HCT116 (cell line): ENCODE results near the gene EMC10. TPM values are rescaled to one million over a fixed set of nuclear protein-coding genes. Genes with fewer than 3 reads are reported as not detected.

Experiments used
- ATAC-seq: fragments of 200-7000 bp; cut with Tn5 transposase; 2 replicates; pipeline ENCODE4 v1.9.1; 2020; ENCODE audit warnings: mild to moderate bottlenecking, moderate library complexity
- BruUV-seq: library from RNA; stranded (reverse); fragments of 400-500 nt; replicated peaks from 2 replicates; lab custom pipeline; 2021; lab: Mats Ljungman, UMichigan
- CTCF ChIA-PET: fragments of 300-600 bp; sonication (Branson Sonifier 250); formaldehyde crosslinking; loops from one replicate; lab custom pipeline; 2021; ENCODE audit warnings: antibody characterized with exemption; lab: Charles Lee
- POLR2A ChIA-PET: fragments of 300-600, 350-600 bp; sonication (Branson Sonifier 250); formaldehyde crosslinking; loops from one replicate; lab custom pipeline; 2021; ENCODE audit warnings: antibody characterized with exemption; lab: Charles Lee
- RAD21 ChIA-PET, 2 experiments: fragments of 300-600 bp; sonication (Branson Sonifier 250); formaldehyde crosslinking; loops; one replicate each; lab custom pipeline; 2023; ENCODE audit warnings: low total read pairs in 2 of 2; ENCODE audit not compliant: uncharacterized antibody in 2 of 2, unreplicated experiment in 2 of 2, low non-redundant PET in 1 of 2; lab: Charles Lee
- DNase-seq: peaks from one replicate; pipeline ENCODE4 v3.0.0-alpha.2; 2010; ENCODE audit warnings: low read depth, low spot score
- H2AFZ ChIP-seq: fragments of 200-600 bp; shearing (Covaris generic), sonication (generic); 2 replicates; pipeline ENCODE4 v1.6.1; 2017; ENCODE audit warnings: low read depth, mixed run types, mixed read lengths, antibody characterized with exemption, low read length; ENCODE audit not compliant: poor library complexity, severe bottlenecking
- H3K27ac ChIP-seq: 2 replicates; pipeline ENCODE4 v1.5.1; 2012; ENCODE audit warnings: low read depth, low read length
- H3K27me3 ChIP-seq: fragments of 200-600 bp; sonication (generic); 2 replicates; pipeline ENCODE4 v1.6.1; 2016; ENCODE audit warnings: mixed run types, low read length, mixed read lengths; ENCODE audit not compliant: insufficient read depth
- H3K36me3 ChIP-seq, 2 experiments: fragments of 200-500 bp in 1 of 2; fragments of 200-600 bp in 1 of 2; sonication (Bioruptor generic) in 1 of 2; sonication (generic) in 1 of 2; 2 replicates each; pipeline versions ENCODE4 v1.5.1 to v1.6.1; 2014 to 2016; ENCODE audit warnings: low read length in 2 of 2, inconsistent platforms in 1 of 2, mixed read lengths in 1 of 2, mixed run types in 1 of 2; ENCODE audit not compliant: insufficient read depth in 2 of 2, control insufficient read depth in 1 of 2
- H3K4me1 ChIP-seq, 2 experiments: fragments of 200-600 bp in 1 of 2; sonication (generic) in 1 of 2; 2 replicates each; pipeline versions ENCODE4 v1.5.1 to v1.6.1; 2012 to 2017; ENCODE audit warnings: low read length in 2 of 2, inconsistent platforms in 1 of 2, mild to moderate bottlenecking in 1 of 2, mixed read lengths in 1 of 2, mixed run types in 1 of 2, moderate library complexity in 1 of 2; ENCODE audit not compliant: insufficient read depth in 2 of 2, control insufficient read depth in 1 of 2
- H3K4me2 ChIP-seq: fragments of 200-600 bp; sonication (generic); 2 replicates; pipeline ENCODE4 v1.6.1; 2017; ENCODE audit warnings: mixed run types, low read length, mixed read lengths
- H3K4me3 ChIP-seq, 2 experiments: fragments of 200-600 bp in 1 of 2; sonication (generic) in 1 of 2; replicated peaks in 1 of 2; 2 replicates each; pipeline ENCODE4 v1.5.1; 2011 to 2016; ENCODE audit warnings: low read length in 2 of 2, control low read depth in 1 of 2, low read depth in 1 of 2, mild to moderate bottlenecking in 1 of 2, mixed read lengths in 1 of 2, mixed run types in 1 of 2
- H3K79me2 ChIP-seq: fragments of 200-600 bp; sonication (generic); 2 replicates; pipeline ENCODE4 v1.6.1; 2017; ENCODE audit warnings: mild to moderate bottlenecking, mixed run types, low read length, moderate library complexity, mixed read lengths; ENCODE audit not compliant: insufficient read depth
- H3K9ac ChIP-seq: fragments of 200-600 bp; sonication (generic); 2 replicates; pipeline ENCODE4 v1.6.1; 2016; ENCODE audit warnings: low read length, mixed read lengths
- H3K9me2 ChIP-seq: fragments of 200-600 bp; sonication (generic), shearing (Covaris generic); 2 replicates; pipeline ENCODE4 v1.6.1; 2017; ENCODE audit warnings: mixed run types, mild to moderate bottlenecking, moderate library complexity; ENCODE audit not compliant: insufficient read depth
- H3K9me3 ChIP-seq, 2 experiments: fragments of 200-500 bp in 1 of 2; fragments of 200-600 bp in 1 of 2; sonication (Bioruptor generic) in 1 of 2; sonication (generic) in 1 of 2; 2 replicates each; pipeline ENCODE4 v1.6.1; 2014 to 2017; ENCODE audit warnings: low read length in 2 of 2, mixed read lengths in 2 of 2, inconsistent platforms in 1 of 2, low read depth in 1 of 2, mild to moderate bottlenecking in 1 of 2, mixed run types in 1 of 2, moderate library complexity in 1 of 2; ENCODE audit not compliant: control insufficient read depth in 1 of 2, insufficient read depth in 1 of 2
- H4K20me1 ChIP-seq: fragments of 200-600 bp; sonication (generic), shearing (Covaris generic); 2 replicates; pipeline ENCODE4 v1.6.1; 2017; ENCODE audit warnings: mixed run types, mild to moderate bottlenecking, moderate library complexity; ENCODE audit not compliant: insufficient read depth
- ELF1 ChIP-seq: IDR thresholded peaks from 2 replicates; pipeline ENCODE4 v1.6.1; 2012; ENCODE audit warnings: low read depth, borderline replicate concordance
- EZH2 ChIP-seq: fragments of 200-600 bp; sonication (generic); IDR thresholded peaks from 2 replicates; pipeline ENCODE4 v1.6.1; 2017; ENCODE audit warnings: antibody characterized with exemption, mixed run types
- POLR2AphosphoS5 ChIP-seq: IDR thresholded peaks from 2 replicates; pipeline ENCODE4 v1.6.1; 2011; ENCODE audit warnings: mild to moderate bottlenecking, low read depth, low read length, moderate library complexity
- RAD21 ChIP-seq: IDR thresholded peaks from 2 replicates; pipeline ENCODE4 v1.6.1; 2012; ENCODE audit warnings: low read depth, mild to moderate bottlenecking
- ZNF274 ChIP-seq: fragments of 200-500 bp; sonication (Bioruptor generic); IDR thresholded peaks from 2 replicates; pipeline ENCODE4 v1.6.1; 2014; ENCODE audit warnings: mild to moderate bottlenecking, low read depth, low read length, inconsistent platforms
- intact Hi-C: fragments of 100-400 bp; cut with micrococcal nuclease; formaldehyde crosslinking; loops from 2 replicates; pipeline ENCODE4 v1.10.0; 2022
- total RNA-seq: library from RNA; stranded (reverse); gene quantifications from one replicate; pipeline ENCODE4 v1.2.1, GENCODE V29; 2021; ENCODE audit not compliant: unreplicated experiment
- TF ChIP-seq, protein P1 (sequence below): IDR thresholded peaks from 2 replicates; pipeline ENCODE4 v1.6.1; 2012
- TF ChIP-seq, protein P2 (sequence below), 3 experiments: fragments of 200-600 bp in 1 of 3; sonication (generic) in 1 of 3; IDR thresholded peaks in 2 of 3; conservative IDR thresholded peaks in 1 of 3; 2 replicates each; pipeline ENCODE4 v1.5.1; 2012 to 2017; ENCODE audit warnings: low read depth in 2 of 3, low read length in 2 of 3, antibody characterized with exemption in 1 of 3, borderline replicate concordance in 1 of 3, control low read depth in 1 of 3, mild to moderate bottlenecking in 1 of 3, mixed read lengths in 1 of 3, mixed run types in 1 of 3, moderate library complexity in 1 of 3; ENCODE audit not compliant: insufficient read depth in 1 of 3
- TF ChIP-seq, protein P3 (sequence below): IDR thresholded peaks from 2 replicates; pipeline ENCODE4 v1.6.1; 2012; ENCODE audit warnings: low read depth

Gene EMC10
- total RNA-seq, 1 experiment from 2014 or later: 92.4 TPM

DNA sequence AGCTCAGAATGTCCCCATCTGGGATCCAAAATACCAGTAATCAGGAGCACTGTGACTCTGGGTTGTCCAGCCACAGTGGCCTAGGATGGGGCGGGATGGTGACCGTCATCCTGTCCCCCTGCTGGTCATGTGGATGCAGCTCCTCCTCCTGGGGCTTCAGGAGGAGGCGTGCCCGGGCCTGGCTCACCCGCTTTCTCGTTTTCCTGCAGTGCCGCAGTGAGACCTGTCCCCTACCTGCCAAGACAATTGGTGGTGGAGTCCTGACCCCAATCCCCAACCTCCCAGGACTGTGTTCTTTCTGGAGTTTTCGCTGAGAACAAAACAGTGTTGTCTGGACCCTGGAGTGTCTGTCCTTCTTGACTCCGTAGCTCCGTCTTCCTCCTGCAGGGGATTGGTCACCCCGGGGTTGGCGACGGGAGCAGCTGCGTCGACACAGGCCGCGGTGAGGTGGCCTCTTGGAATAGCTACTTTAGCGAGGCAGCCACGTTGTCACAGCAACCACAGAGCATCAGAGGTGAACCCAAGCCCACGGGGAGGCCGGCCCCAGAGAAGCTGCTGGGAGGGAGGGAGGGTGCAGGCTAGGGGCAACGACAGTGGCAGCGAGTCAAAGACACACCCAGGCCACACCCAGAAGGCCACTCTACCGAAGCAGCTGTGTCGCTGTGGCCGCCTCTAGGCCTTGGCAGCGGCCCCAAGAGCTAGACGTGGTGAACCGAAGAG is 10.2 kb upstream of the EMC10 start:
- H2AFZ ChIP-seq: peak overlapping the region; percentile 95
- no peaks in the 10 kb centered on the region for H3K36me3 ChIP-seq
- peaks cover 12 to 33% of the 10 kb centered on the region in 2 experiments for H3K4me1 ChIP-seq
- CTCF ChIA-PET: interaction anchor here (0.7 to 1.7 kb wide), 6 partner anchors 8 to 109 kb away, joined by 3 to 8 read pairs (median 4); no protein-coding TSS in a partner anchor
- H3K27ac ChIP-seq: peak overlapping the region; percentile 50
- no peaks in the 10 kb centered on the region for H4K20me1 ChIP-seq
- no peaks in the 10 kb centered on the region for H3K27me3 ChIP-seq
- POLR2A ChIA-PET: interaction anchor here (1.1 to 1.5 kb wide), 2 partner anchors 9 to 82 kb away, joined by 3 read pairs; partner anchors contain the start of gene POLD1
- H3K9me2 ChIP-seq: no peaks in the 10 kb centered on the region
- peak overlapping the region; percentile 39 to 55 for H3K4me3 ChIP-seq
- no TSS peak for BruUV-seq
- DNase-seq (peak; percentile 42), ATAC-seq (peak; percentile 91)
- intact Hi-C loops: no loop called here
- peak overlapping the region; percentile 60 for H3K9ac ChIP-seq
- H3K79me2 ChIP-seq: no peaks in the 10 kb centered on the region
- RAD21 ChIA-PET: no interaction called here
- H3K9me3 ChIP-seq: no peaks in the 10 kb centered on the region
- H3K4me2 ChIP-seq: peak overlapping the region; percentile 86
- TF ChIP-seq POLR2AphosphoS5: peak; percentile 46; the same call in 1 of the 2 replicates
- TF ChIP-seq, protein P1, sequence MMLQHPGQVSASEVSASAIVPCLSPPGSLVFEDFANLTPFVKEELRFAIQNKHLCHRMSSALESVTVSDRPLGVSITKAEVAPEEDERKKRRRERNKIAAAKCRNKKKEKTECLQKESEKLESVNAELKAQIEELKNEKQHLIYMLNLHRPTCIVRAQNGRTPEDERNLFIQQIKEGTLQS: no peak
- TF ChIP-seq, protein P2, sequence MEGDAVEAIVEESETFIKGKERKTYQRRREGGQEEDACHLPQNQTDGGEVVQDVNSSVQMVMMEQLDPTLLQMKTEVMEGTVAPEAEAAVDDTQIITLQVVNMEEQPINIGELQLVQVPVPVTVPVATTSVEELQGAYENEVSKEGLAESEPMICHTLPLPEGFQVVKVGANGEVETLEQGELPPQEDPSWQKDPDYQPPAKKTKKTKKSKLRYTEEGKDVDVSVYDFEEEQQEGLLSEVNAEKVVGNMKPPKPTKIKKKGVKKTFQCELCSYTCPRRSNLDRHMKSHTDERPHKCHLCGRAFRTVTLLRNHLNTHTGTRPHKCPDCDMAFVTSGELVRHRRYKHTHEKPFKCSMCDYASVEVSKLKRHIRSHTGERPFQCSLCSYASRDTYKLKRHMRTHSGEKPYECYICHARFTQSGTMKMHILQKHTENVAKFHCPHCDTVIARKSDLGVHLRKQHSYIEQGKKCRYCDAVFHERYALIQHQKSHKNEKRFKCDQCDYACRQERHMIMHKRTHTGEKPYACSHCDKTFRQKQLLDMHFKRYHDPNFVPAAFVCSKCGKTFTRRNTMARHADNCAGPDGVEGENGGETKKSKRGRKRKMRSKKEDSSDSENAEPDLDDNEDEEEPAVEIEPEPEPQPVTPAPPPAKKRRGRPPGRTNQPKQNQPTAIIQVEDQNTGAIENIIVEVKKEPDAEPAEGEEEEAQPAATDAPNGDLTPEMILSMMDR (IDR thresholded peaks at IDR 0.05 in 2 of 3, conservative IDR thresholded peaks at IDR 0.05 in 1 of 3; ENCODE audit: borderline replicate concordance in 1 of 3, insufficient read depth in 1 of 3, low read depth in 2 of 3, low read length in 2 of 3): peak in 2 of 3 experiments; percentile 56 to 67; a peak in 4 of 6 replicates

DNA sequence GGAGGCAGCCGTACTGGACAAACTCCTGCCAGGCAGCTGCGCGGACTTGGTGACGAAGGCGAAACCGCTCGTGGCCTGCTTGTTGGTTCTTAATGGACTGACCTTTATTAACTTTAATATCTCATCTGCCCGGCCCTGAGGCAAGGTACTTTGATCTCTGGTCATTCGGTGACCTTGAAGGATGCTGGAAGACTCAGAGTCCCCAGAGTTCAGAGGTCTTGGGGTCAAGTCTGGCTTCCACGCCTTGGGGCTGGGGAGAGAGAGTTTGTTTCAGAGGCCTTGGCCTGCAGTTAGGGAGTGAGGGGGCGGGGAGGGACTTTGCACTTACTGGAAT is 9.6 kb upstream of the EMC10 start:
- Histone ChIP-seq H3K27me3 (no peaks in the 10 kb centered on the region), H3K9me3 (no peaks in the 10 kb centered on the region), H3K9ac (peak overlapping the region; percentile 60; the same call in 1 of the 2 replicates), H2AFZ (no peak overlapping the region), H3K4me3 (peak overlapping the region; percentile 39 to 55), H3K79me2 (no peaks in the 10 kb centered on the region), H3K4me1 (peaks cover 12 to 27% of the 10 kb centered on the region in 2 experiments), H3K4me2 (peak overlapping the region; percentile 86), H4K20me1 (no peaks in the 10 kb centered on the region), H3K9me2 (no peaks in the 10 kb centered on the region), H3K27ac (peak overlapping the region; percentile 50), H3K36me3 (no peaks in the 10 kb centered on the region)
- ChIA-PET POLR2A (interaction anchor here (1.1 to 1.5 kb wide), 2 partner anchors 9 to 82 kb away, joined by 3 read pairs; partner anchors contain the start of gene POLD1), CTCF (interaction anchor here (1.3 to 1.7 kb wide), 3 partner anchors 12 to 109 kb away, joined by 6 to 8 read pairs (median 6); no protein-coding TSS in a partner anchor), RAD21 (no interaction called here)
- intact Hi-C loops: no loop called here
- TF ChIP-seq ZNF274 (no peak), POLR2AphosphoS5 (no peak), EZH2 (no peak), RAD21 (no peak), ELF1 (no peak)
- TF ChIP-seq, protein P3, sequence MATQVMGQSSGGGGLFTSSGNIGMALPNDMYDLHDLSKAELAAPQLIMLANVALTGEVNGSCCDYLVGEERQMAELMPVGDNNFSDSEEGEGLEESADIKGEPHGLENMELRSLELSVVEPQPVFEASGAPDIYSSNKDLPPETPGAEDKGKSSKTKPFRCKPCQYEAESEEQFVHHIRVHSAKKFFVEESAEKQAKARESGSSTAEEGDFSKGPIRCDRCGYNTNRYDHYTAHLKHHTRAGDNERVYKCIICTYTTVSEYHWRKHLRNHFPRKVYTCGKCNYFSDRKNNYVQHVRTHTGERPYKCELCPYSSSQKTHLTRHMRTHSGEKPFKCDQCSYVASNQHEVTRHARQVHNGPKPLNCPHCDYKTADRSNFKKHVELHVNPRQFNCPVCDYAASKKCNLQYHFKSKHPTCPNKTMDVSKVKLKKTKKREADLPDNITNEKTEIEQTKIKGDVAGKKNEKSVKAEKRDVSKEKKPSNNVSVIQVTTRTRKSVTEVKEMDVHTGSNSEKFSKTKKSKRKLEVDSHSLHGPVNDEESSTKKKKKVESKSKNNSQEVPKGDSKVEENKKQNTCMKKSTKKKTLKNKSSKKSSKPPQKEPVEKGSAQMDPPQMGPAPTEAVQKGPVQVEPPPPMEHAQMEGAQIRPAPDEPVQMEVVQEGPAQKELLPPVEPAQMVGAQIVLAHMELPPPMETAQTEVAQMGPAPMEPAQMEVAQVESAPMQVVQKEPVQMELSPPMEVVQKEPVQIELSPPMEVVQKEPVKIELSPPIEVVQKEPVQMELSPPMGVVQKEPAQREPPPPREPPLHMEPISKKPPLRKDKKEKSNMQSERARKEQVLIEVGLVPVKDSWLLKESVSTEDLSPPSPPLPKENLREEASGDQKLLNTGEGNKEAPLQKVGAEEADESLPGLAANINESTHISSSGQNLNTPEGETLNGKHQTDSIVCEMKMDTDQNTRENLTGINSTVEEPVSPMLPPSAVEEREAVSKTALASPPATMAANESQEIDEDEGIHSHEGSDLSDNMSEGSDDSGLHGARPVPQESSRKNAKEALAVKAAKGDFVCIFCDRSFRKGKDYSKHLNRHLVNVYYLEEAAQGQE: no peak
- TSS peak; percentile 59 for BruUV-seq
- ATAC-seq (no peak), DNase-seq (no peak)
